Measurements from ENCODE around the gene RBM22. TPM values are rescaled to one million over a fixed set of nuclear protein-coding genes. Genes with fewer than 3 reads are reported as not detected.

The RBM22 gene
- total and polyA plus RNA-seq, 10 of the 15 experiments (the other 5 are each of a cell fraction or from before 2014, with no cell fraction given) = 26.3 to 66.4 (median 43.0) TPM

DNA sequence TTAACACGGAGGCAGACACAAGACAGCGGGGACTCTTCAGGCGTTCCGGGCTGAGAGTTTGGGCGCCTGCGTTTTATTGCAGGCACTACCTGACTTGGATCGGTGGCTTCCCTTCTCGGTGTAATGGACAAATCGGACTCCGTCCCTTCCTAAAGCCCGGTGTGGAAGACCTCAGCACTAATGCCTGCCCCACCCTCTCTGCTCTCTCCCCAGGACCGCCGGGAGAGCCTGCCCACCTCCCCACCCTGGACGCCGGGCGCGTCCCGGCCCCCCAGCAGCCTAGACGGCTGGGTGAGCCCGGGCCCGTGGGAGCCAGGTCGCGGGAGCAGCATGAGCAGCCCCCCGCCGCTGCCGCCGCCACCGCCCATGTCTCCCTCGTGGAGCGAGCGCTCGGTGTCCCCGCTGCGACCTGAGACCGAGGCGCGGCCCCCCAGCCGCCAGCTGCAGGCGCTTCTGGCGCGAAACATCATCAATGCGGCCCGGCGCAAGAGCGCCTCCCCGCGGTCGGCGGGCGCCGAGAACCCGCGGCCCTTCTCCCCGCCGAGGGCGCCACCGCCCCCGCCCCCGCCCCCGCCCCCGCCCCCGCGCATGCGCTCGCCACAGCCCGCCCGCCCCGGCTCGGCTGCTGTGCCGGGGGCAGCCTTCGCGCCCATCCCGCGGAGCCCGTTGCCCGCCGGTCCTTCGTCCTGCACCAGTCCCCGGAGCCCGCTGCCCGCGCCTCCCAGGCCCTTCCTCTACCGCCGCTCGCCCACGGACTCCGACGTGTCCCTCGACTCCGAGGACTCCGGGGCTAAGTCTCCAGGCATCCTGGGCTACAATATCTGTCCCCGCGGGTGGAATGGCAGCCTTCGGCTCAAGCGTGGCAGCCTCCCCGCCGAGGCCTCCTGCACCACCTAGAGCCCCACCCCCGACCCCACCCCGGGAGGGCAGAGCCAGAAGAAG is 44.4 kb downstream of the RBM22 start (continued):
- peak; percentile 24; the same call in 1 of the 3 replicates for TF ChIP-seq POU2F2 (IDR thresholded peaks at IDR 0.05; ENCODE audit: borderline replicate concordance, low read depth, low read length)
- TF ChIP-seq, protein P1, sequence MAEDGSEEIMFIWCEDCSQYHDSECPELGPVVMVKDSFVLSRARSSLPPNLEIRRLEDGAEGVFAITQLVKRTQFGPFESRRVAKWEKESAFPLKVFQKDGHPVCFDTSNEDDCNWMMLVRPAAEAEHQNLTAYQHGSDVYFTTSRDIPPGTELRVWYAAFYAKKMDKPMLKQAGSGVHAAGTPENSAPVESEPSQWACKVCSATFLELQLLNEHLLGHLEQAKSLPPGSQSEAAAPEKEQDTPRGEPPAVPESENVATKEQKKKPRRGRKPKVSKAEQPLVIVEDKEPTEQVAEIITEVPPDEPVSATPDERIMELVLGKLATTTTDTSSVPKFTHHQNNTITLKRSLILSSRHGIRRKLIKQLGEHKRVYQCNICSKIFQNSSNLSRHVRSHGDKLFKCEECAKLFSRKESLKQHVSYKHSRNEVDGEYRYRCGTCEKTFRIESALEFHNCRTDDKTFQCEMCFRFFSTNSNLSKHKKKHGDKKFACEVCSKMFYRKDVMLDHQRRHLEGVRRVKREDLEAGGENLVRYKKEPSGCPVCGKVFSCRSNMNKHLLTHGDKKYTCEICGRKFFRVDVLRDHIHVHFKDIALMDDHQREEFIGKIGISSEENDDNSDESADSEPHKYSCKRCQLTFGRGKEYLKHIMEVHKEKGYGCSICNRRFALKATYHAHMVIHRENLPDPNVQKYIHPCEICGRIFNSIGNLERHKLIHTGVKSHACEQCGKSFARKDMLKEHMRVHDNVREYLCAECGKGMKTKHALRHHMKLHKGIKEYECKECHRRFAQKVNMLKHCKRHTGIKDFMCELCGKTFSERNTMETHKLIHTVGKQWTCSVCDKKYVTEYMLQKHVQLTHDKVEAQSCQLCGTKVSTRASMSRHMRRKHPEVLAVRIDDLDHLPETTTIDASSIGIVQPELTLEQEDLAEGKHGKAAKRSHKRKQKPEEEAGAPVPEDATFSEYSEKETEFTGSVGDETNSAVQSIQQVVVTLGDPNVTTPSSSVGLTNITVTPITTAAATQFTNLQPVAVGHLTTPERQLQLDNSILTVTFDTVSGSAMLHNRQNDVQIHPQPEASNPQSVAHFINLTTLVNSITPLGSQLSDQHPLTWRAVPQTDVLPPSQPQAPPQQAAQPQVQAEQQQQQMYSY (CRISPR knock-in tag; IDR thresholded peaks at IDR 0.05) = no peak
- no peak for TF ChIP-seq KDM1A (IDR thresholded peaks at IDR 0.05; ENCODE audit: borderline replicate concordance)
- TF ChIP-seq, protein P2, sequence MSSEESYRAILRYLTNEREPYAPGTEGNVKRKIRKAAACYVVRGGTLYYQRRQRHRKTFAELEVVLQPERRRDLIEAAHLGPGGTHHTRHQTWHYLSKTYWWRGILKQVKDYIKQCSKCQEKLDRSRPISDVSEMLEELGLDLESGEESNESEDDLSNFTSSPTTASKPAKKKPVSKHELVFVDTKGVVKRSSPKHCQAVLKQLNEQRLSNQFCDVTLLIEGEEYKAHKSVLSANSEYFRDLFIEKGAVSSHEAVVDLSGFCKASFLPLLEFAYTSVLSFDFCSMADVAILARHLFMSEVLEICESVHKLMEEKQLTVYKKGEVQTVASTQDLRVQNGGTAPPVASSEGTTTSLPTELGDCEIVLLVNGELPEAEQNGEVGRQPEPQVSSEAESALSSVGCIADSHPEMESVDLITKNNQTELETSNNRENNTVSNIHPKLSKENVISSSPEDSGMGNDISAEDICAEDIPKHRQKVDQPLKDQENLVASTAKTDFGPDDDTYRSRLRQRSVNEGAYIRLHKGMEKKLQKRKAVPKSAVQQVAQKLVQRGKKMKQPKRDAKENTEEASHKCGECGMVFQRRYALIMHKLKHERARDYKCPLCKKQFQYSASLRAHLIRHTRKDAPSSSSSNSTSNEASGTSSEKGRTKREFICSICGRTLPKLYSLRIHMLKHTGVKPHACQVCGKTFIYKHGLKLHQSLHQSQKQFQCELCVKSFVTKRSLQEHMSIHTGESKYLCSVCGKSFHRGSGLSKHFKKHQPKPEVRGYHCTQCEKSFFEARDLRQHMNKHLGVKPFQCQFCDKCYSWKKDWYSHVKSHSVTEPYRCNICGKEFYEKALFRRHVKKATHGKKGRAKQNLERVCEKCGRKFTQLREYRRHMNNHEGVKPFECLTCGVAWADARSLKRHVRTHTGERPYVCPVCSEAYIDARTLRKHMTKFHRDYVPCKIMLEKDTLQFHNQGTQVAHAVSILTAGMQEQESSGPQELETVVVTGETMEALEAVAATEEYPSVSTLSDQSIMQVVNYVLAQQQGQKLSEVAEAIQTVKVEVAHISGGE (CRISPR knock-in tag; IDR thresholded peaks at IDR 0.05) = no peak
- 0 out of 2 replicates have a peak, but pooled peaks have one; percentile 48 for TF ChIP-seq SMARCA5 (IDR thresholded peaks at IDR 0.05)
- TF ChIP-seq PAX8 (IDR thresholded peaks at IDR 0.05) = no peak
- 0 out of 2 replicates have a peak, but pooled peaks have one; percentile 26 for TF ChIP-seq RCOR1 (conservative IDR thresholded peaks at IDR 0.05; ENCODE audit: low read depth, low read length)
- no peak for TF ChIP-seq CREM (IDR thresholded peaks at IDR 0.05; ENCODE audit: low read depth)
- peak; percentile 63 for TF ChIP-seq IKZF1 (conservative IDR thresholded peaks at IDR 0.05)
- peak; percentile 52; the same call in 1 of the 2 replicates for TF ChIP-seq YY1 (IDR thresholded peaks at IDR 0.05; ENCODE audit: low read depth, low read length)
- no peak for TF ChIP-seq TCF7 (IDR thresholded peaks at IDR 0.05; ENCODE audit: borderline replicate concordance)
- no peak for TF ChIP-seq CBX3 (IDR thresholded peaks at IDR 0.05; ENCODE audit: borderline replicate concordance, low read depth)
- TF ChIP-seq ZNF217 (IDR thresholded peaks at IDR 0.05) = no peak
- TF ChIP-seq, protein P3, sequence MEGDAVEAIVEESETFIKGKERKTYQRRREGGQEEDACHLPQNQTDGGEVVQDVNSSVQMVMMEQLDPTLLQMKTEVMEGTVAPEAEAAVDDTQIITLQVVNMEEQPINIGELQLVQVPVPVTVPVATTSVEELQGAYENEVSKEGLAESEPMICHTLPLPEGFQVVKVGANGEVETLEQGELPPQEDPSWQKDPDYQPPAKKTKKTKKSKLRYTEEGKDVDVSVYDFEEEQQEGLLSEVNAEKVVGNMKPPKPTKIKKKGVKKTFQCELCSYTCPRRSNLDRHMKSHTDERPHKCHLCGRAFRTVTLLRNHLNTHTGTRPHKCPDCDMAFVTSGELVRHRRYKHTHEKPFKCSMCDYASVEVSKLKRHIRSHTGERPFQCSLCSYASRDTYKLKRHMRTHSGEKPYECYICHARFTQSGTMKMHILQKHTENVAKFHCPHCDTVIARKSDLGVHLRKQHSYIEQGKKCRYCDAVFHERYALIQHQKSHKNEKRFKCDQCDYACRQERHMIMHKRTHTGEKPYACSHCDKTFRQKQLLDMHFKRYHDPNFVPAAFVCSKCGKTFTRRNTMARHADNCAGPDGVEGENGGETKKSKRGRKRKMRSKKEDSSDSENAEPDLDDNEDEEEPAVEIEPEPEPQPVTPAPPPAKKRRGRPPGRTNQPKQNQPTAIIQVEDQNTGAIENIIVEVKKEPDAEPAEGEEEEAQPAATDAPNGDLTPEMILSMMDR (IDR thresholded peaks at IDR 0.05 in 2 of 3, conservative IDR thresholded peaks at IDR 0.05 in 1 of 3; ENCODE audit: control insufficient read depth in 2 of 3, extremely low read depth in 1 of 3, insufficient read depth in 1 of 3, low read depth in 3 of 3, low read length in 3 of 3) = peak; percentile 43 to 78 (median 75); a peak in 5 of 6 replicates
- TF ChIP-seq POLR2AphosphoS5 (IDR thresholded peaks at IDR 0.05; ENCODE audit: low read length) = 0 out of 2 replicates have a peak, but pooled peaks have one; percentile 13
- TF ChIP-seq, protein P4, sequence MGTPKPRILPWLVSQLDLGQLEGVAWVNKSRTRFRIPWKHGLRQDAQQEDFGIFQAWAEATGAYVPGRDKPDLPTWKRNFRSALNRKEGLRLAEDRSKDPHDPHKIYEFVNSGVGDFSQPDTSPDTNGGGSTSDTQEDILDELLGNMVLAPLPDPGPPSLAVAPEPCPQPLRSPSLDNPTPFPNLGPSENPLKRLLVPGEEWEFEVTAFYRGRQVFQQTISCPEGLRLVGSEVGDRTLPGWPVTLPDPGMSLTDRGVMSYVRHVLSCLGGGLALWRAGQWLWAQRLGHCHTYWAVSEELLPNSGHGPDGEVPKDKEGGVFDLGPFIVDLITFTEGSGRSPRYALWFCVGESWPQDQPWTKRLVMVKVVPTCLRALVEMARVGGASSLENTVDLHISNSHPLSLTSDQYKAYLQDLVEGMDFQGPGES (IDR thresholded peaks at IDR 0.05) = no peak
- TF ChIP-seq MEF2B (IDR thresholded peaks at IDR 0.05; ENCODE audit: partially characterized antibody, poor library complexity, severe bottlenecking) = no peak
- TF ChIP-seq BHLHE40 (IDR thresholded peaks at IDR 0.05; ENCODE audit: borderline replicate concordance in 1 of 2, low read depth in 2 of 2, low read length in 1 of 2) = 0 out of 4 replicates have a peak, but pooled peaks of 1 of the 2 experiments have one; percentile 7
